CD4-positive, alpha-beta T cell treated with Interleukin-17A for 4 hours (primary cell): ENCODE measurements around the gene PRKCQ.
"Not testable (repeated sequence)": the region's sequence is repeated elsewhere in the genome, so short reads cannot be mapped to it uniquely, and the experiment has no call there.

Experiments used
- DNase-seq: peaks from one replicate; pipeline ENCODE4 v3.0.0-alpha.2; 2020; ENCODE audit warnings: mixed read lengths

PRKCQ gene

GRCh38 chr10:6487920-6488319, 92.2 kb downstream of the PRKCQ start:
- no peak for DNase-seq

DNA sequence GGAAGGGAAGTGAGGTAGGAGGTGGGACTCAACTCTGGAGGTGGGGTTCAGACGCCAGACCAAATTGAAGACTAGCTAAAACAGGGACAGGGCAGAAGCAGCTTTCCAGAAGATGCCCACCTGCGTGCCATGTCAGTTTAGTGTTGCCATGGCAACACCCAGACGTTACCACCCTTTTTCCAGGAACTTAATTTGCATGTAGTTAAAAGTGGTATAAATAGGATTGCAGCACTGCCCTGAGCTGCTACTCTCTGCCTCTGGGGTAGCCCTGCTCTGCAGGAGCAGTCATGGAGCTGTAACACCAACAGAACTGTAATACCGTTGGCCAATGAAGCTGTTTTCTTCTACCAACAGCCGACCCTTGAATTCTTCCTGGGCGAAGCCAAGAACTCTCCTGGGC, 93.8 kb downstream of the PRKCQ start:
- DNase-seq = no peak

- no peak for DNase-seq
Measured at GRCh38 chr10:6482737-6483357, 97.2 kb downstream of the PRKCQ start.

DNA sequence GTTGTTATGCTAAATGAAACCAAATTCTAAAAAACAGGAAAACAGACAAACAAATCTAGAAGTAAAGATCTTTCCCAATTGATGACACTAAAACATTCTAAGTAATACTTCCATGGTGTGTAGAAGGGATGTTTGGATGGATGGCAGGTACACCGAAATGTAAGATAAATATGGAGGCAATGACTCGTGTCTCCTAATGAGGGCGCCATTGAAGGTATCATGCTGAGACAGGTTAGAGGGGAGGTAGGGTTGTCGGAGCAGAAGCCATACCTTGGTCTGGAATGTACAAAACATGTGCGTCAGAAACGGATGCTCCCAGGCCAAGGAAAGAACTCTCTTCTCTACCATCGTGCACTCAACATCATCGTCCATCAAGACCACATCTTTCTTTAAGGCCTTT, 101.4 kb downstream of the PRKCQ start:
- no peak for DNase-seq

DNA sequence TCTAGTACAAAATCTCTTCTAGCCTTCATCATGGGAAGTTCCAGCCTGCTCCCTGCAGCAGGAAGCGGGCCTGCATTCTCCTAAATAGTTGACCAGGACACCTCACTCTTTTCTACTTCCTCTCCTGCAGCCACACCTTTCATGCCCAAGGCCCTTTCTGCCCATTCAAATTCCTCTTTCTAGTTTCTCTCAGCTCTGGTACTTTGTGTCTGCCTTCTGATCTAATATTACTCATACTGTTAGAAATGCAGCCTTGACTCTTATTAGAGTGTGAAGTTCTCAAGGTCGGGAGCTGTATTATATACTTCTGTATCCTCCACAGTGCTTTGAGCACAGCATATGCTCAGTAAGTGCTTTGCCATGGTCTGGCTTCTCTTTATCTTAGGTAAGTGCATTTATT, 103.1 kb downstream of the PRKCQ start:
- DNase-seq = no peak

GRCh38 chr10:6474871-6475270, 105.2 kb downstream of the PRKCQ start:
- no peak for DNase-seq

DNA sequence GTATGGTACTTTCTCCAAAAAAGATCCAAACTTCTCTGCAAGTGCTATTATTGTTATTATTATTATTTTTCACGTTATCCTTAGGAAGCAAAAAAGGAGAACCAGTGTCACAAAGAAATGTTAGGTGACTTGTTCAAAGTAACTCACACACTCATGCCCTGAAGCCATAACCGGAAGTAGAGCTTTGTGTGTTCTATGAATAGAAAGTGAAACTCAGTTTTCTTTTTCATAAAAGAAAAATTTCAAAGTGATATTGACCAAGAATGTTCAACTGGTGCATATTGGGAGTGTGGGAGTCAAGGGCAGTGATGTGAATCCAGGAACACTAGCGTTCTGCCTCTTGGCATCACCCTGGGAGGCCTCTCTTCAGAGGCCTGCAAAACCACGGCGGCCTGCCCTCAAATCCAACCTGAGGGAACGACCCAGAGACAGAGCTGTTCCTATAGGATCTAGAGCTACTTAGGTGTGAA, 106.1 kb downstream of the PRKCQ start:
- peak; percentile 45 for DNase-seq

DNA sequence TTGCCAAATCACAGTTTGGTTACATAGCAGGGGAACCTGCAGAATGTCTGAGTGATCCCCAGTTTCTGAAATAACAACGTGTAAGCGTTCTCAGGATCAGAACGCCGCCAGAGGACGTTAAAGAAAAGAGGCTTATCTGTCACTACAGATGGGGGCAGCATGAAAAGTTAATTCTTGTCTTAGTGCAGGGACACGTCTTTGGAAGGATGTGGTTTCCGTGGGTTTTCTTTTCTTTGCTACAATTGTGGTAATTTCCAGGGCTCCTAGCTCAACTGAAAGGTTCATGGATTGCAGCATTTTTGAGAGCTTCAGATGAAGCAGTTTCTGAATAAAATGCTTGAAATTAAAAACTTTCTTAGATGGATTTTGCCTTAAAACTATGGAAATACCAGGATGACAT, 106.6 kb downstream of the PRKCQ start:
- peak; percentile 67 for DNase-seq

- not testable (repeated sequence) for DNase-seq
Measured at GRCh38 chr10:6472710-6473005, 107.4 kb downstream of the PRKCQ start.

GRCh38 chr10:6470894-6471618, 109.0 kb downstream of the PRKCQ start:
- no peak for DNase-seq

DNA sequence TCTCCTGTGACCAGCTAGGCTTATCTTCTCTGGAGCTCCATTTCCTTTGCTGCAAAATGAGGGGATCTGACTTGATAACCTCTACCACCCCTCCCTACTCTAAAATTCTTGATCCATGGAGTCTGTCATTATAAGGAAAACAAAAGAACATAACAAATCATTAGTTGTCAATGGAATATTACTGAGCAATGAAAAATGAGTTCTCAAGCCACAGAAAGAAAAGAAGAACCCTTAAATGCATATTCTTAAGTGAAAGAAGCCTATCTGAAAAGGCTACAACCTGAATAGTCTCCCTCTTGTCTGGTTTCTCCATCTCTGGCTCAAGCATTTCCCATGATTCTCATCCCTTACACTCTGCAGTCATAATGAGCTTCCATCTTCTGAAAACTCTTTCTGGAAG, 110.4 kb downstream of the PRKCQ start:
- no peak for DNase-seq

GRCh38 chr10:6465854-6466601, 114.0 kb downstream of the PRKCQ start:
- no peak for DNase-seq

DNA sequence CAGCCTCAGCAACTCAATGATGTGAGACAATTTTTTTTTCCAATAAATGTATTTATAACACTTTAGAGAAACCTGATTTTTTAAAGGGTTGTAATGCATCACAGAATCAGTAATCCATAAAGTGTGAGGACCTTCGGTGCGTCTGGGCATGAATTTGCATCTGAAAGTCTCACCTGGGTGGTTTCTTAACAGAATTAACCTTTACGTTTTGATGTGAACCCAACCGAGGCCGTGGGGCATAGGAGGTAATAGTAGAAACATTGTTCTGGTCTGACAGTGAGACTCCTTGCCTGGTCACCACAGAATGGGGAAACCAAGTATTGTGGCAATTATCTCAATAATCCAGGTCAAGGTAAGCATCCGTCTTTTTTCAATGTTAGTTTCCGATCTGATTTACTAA, 114.6 kb downstream of the PRKCQ start:
- DNase-seq = no peak

GRCh38 chr10:6464862-6465430, 115.1 kb downstream of the PRKCQ start:
- DNase-seq = no peak

- DNase-seq = no peak
Measured at GRCh38 chr10:6463366-6463765, 116.7 kb downstream of the PRKCQ start.

- no peak for DNase-seq
Measured at GRCh38 chr10:6461961-6462360, 118.1 kb downstream of the PRKCQ start.

- DNase-seq = no peak
Measured at GRCh38 chr10:6460861-6461409, 119.1 kb downstream of the PRKCQ start.

DNA sequence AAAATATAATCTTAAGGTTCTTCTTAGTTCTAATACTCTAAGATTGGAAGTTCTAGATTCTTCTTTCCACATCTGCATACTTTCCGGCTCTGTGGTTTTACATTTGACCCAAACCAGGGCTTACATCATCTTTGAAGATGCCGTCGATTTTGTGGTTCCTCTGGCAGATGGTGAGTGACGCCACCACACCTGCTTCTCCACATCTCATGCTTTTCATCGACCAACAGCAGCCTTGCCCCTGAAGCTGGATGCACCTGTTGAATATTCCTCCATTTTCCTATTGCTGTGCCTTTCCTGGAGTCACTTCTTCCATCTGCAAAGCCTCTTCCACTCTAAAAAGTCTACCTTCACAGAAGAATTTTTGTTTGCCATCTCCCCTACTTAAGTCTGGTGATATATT, 121.3 kb downstream of the PRKCQ start:
- DNase-seq = no peak

DNA sequence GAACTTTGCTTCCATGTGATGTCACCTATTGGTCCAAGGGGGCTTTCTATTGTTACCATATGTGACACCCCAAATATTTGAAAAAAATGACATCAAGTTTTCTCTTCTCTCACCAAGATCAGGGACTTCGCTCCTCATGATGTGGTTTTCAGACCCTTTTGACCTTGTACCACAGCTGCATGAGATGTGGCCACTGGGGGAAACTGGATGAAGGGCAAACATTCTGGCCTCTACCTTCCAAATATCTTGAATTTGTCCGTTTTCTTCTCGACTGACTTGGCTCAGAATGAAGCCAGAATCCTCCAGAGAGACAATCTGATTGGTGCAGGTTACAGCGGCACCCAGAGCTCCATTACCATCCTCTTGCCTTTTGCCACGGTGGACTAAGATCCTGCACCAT, 122.7 kb downstream of the PRKCQ start:
- DNase-seq = no peak

DNA sequence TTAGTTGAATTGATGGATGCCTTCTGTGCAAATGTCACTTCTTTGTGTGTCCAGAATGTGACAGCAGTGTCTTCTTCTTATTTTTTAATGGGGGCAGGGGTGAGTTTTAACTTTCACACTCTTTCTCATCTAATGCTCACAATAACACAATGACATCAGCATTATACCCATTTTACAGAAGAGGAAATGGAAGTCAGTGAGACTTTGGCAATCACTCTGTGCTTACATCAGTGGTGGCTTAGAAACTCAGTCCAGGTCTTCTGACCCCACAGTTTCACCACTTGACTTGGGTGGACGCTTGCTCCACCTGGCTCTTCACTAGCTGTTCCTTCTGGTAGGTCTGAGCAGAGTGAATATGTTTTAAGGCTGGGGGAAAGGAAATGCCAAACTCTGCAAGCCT, 124.0 kb downstream of the PRKCQ start:
- DNase-seq = no peak

GRCh38 chr10:6455592-6455991, 124.5 kb downstream of the PRKCQ start:
- no peak for DNase-seq

GRCh38 chr10:6446711-6447110, 133.4 kb downstream of the PRKCQ start:
- no peak for DNase-seq

GRCh38 chr10:6445671-6446316, 134.3 kb downstream of the PRKCQ start:
- peak; percentile 79 for DNase-seq
